ENCODE results near the gene TECR.

DNA sequence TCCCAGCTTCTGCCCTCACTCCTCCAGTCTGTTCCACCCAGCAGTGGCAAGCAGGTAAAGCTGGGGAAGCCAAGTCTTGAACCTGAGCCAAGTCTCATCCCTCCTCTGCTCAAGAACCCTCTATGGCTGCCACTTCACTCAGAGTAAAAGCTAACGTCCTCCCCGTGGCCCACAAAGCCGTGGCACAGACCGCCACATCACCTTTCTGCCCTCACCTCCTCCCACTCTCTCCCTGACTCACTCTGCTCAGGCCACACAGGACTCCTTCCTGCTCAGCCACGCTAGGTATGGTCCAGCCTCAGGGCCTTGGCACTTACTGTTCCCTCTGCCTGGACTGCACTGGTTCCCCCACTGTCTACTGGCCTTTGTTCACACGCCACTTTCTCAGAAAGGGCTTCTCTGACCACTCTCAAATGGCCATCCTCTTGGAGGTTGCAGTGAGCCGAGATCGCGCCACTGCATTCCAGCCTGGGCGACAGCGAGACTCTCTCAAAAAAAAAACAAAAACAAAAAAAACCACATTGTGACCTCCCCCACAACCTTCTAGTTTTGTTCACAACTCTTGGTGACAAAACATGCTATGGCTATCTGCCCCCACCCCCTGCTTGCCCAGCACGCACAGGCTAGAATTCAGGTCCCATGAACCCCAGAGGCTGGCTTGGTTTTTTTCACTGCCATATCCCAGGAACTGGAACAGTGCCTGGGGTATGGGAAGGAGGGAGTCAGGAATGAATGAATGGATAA is 26.7 kb downstream of the TECR start:
- no peak for TF ChIP-seq POLR2A (IDR thresholded peaks at IDR 0.05; ENCODE audit: extremely low read depth, insufficient read length)
- TF ChIP-seq, protein P1, sequence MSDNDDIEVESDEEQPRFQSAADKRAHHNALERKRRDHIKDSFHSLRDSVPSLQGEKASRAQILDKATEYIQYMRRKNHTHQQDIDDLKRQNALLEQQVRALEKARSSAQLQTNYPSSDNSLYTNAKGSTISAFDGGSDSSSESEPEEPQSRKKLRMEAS (IDR thresholded peaks at IDR 0.05; ENCODE audit: low read depth, low read length) = no peak
- TF ChIP-seq, protein P2, sequence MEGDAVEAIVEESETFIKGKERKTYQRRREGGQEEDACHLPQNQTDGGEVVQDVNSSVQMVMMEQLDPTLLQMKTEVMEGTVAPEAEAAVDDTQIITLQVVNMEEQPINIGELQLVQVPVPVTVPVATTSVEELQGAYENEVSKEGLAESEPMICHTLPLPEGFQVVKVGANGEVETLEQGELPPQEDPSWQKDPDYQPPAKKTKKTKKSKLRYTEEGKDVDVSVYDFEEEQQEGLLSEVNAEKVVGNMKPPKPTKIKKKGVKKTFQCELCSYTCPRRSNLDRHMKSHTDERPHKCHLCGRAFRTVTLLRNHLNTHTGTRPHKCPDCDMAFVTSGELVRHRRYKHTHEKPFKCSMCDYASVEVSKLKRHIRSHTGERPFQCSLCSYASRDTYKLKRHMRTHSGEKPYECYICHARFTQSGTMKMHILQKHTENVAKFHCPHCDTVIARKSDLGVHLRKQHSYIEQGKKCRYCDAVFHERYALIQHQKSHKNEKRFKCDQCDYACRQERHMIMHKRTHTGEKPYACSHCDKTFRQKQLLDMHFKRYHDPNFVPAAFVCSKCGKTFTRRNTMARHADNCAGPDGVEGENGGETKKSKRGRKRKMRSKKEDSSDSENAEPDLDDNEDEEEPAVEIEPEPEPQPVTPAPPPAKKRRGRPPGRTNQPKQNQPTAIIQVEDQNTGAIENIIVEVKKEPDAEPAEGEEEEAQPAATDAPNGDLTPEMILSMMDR (IDR thresholded peaks at IDR 0.05; ENCODE audit: low read depth, low read length) = no peak
